H9 (cell line): ENCODE measurements around the gene ZNF280A. TPM values are rescaled to one million over a fixed set of nuclear protein-coding genes. Genes with fewer than 3 reads are reported as not detected.
"Not testable (repeated sequence)": the region's sequence is repeated elsewhere in the genome, so short reads cannot be mapped to it uniquely, and the experiment has no call there.

Experiments
- DNase-seq: peaks from one replicate; pipeline ENCODE4 v3.0.0-alpha.2; 2017
- H2AFZ ChIP-seq: one replicate; pipeline ENCODE4 v1.6.1; 2013; ENCODE audit warnings: mild to moderate bottlenecking, low read length, control low read depth, moderate library complexity
- H2AK5ac ChIP-seq: 2 replicates; pipeline ENCODE4 v1.6.1; 2013; ENCODE audit warnings: low read length, control low read depth, mixed read lengths; ENCODE audit not compliant: insufficient read length
- H2BK120ac ChIP-seq: one replicate; pipeline ENCODE4 v1.6.1; 2013; ENCODE audit warnings: low read depth, mild to moderate bottlenecking, low read length, control low read depth, inconsistent platforms; ENCODE audit not compliant: poor library complexity, severe bottlenecking
- H2BK12ac ChIP-seq: 2 replicates; pipeline ENCODE4 v1.6.1; 2013; ENCODE audit warnings: low read length, control low read depth, mixed read lengths, low read depth; ENCODE audit not compliant: insufficient read length
- H2BK15ac ChIP-seq: 2 replicates; pipeline ENCODE4 v1.6.1; 2013; ENCODE audit warnings: low read depth, low read length, control low read depth
- H2BK20ac ChIP-seq: one replicate; pipeline ENCODE4 v1.6.1; 2013; ENCODE audit warnings: low read depth, mild to moderate bottlenecking, low read length, control low read depth, inconsistent platforms; ENCODE audit not compliant: poor library complexity, severe bottlenecking
- H2BK5ac ChIP-seq: 2 replicates; pipeline ENCODE4 v1.6.1; 2013; ENCODE audit warnings: low read length, control low read depth, mixed read lengths; ENCODE audit not compliant: insufficient read length
- H3K14ac ChIP-seq: 2 replicates; pipeline ENCODE4 v1.6.1; 2013; ENCODE audit warnings: low read length, control low read depth; ENCODE audit not compliant: insufficient read depth
- H3K18ac ChIP-seq: 2 replicates; pipeline ENCODE4 v1.6.1; 2013; ENCODE audit warnings: low read depth, mild to moderate bottlenecking, mixed read lengths, low read length, control low read depth; ENCODE audit not compliant: insufficient read length
- H3K23ac ChIP-seq: 2 replicates; pipeline ENCODE4 v1.6.1; 2013; ENCODE audit warnings: low read length, control low read depth, mixed read lengths, low read depth; ENCODE audit not compliant: insufficient read length
- H3K23me2 ChIP-seq: 2 replicates; pipeline ENCODE4 v1.6.1; 2013; ENCODE audit warnings: low read depth, mild to moderate bottlenecking, mixed read lengths, low read length, control low read depth; ENCODE audit not compliant: insufficient read length, poor library complexity, severe bottlenecking
- H3K27ac ChIP-seq: 2 replicates; pipeline ENCODE4 v1.5.1; 2013; ENCODE audit warnings: low read length, control low read depth, mixed read lengths, low read depth; ENCODE audit not compliant: insufficient read length
- H3K27me3 ChIP-seq: 2 replicates; pipeline ENCODE4 v1.6.1; 2013; ENCODE audit warnings: low read length, control low read depth, inconsistent platforms; ENCODE audit not compliant: insufficient read depth
- H3K4ac ChIP-seq: 2 replicates; pipeline ENCODE4 v1.6.1; 2013; ENCODE audit warnings: low read depth, mild to moderate bottlenecking, control low read depth, inconsistent platforms, low read length, moderate library complexity
- H3K4me1 ChIP-seq: 2 replicates; pipeline ENCODE4 v1.6.1; 2013; ENCODE audit warnings: low read length, control low read depth, inconsistent platforms; ENCODE audit not compliant: insufficient read depth
- H3K4me2 ChIP-seq: 2 replicates; pipeline ENCODE4 v1.6.1; 2013; ENCODE audit warnings: low read length, control low read depth, mixed read lengths; ENCODE audit not compliant: insufficient read length, insufficient read depth
- H3K56ac ChIP-seq: 2 replicates; pipeline ENCODE4 v1.6.1; 2013; ENCODE audit warnings: low read depth, mild to moderate bottlenecking, mixed read lengths, low read length, control low read depth; ENCODE audit not compliant: insufficient read length
- H3K79me1 ChIP-seq: 2 replicates; pipeline ENCODE4 v1.6.1; 2013; ENCODE audit warnings: low read depth, mild to moderate bottlenecking, moderate library complexity, low read length, control low read depth, inconsistent platforms; ENCODE audit not compliant: insufficient read depth, poor library complexity, severe bottlenecking
- H3K79me2 ChIP-seq: 2 replicates; pipeline ENCODE4 v1.6.1; 2013; ENCODE audit warnings: low read length, control low read depth, inconsistent platforms; ENCODE audit not compliant: insufficient read depth
- H3K9ac ChIP-seq: 2 replicates; pipeline ENCODE4 v1.6.1; 2013; ENCODE audit warnings: low read length, control low read depth, mixed read lengths; ENCODE audit not compliant: insufficient read length; ENCODE audit errors: extremely low read depth
- H3K9me3 ChIP-seq: one replicate; pipeline ENCODE4 v1.6.1; 2013; ENCODE audit warnings: low read depth, low read length, inconsistent platforms; ENCODE audit not compliant: control insufficient read depth
- H3T11ph ChIP-seq: one replicate; pipeline ENCODE4 v1.6.1; 2013; ENCODE audit warnings: mild to moderate bottlenecking, low read length, control low read depth, inconsistent platforms
- H4K20me1 ChIP-seq: one replicate; pipeline ENCODE4 v1.6.1; 2013; ENCODE audit not compliant: control insufficient read depth, insufficient read length, insufficient read depth
- H4K5ac ChIP-seq: 2 replicates; pipeline ENCODE4 v1.6.1; 2013; ENCODE audit warnings: low read depth, mild to moderate bottlenecking, mixed read lengths, low read length, control low read depth; ENCODE audit not compliant: insufficient read length
- H4K8ac ChIP-seq: replicated peaks from 2 replicates; pipeline ENCODE4 v1.6.1; 2013; ENCODE audit warnings: low read length, control low read depth, mixed read lengths, low read depth; ENCODE audit not compliant: insufficient read length
- H4K91ac ChIP-seq: 2 replicates; pipeline ENCODE4 v1.6.1; 2013; ENCODE audit warnings: low read depth, mild to moderate bottlenecking, moderate library complexity, mixed read lengths, low read length, control low read depth; ENCODE audit not compliant: insufficient read length
- H3K27ac Mint-ChIP-seq, 3 experiments: 2 replicates in 2 of 3; 3 replicates in 1 of 3; pipeline ENCODE4 v1.8.0; 2020 to 2021; ENCODE audit warnings: mixed read lengths in 3 of 3, mild to moderate bottlenecking in 1 of 3, moderate library complexity in 1 of 3
- H3K27me3 Mint-ChIP-seq: 2 replicates; pipeline ENCODE4 v1.8.0; 2021; ENCODE audit warnings: low read depth, mild to moderate bottlenecking, moderate library complexity, mixed read lengths
- H3K36me3 Mint-ChIP-seq, 3 experiments: 2 replicates in 2 of 3; 3 replicates in 1 of 3; pipeline ENCODE4 v1.8.0; 2020 to 2021; ENCODE audit warnings: low read depth in 3 of 3, mixed read lengths in 3 of 3; ENCODE audit not compliant: insufficient read depth in 1 of 3
- H3K4me1 Mint-ChIP-seq, 2 experiments: 2 replicates each; pipeline ENCODE4 v1.8.0; 2020; ENCODE audit warnings: mixed read lengths in 2 of 2
- H3K4me3 Mint-ChIP-seq, 2 experiments: 2 replicates in 1 of 2; 3 replicates in 1 of 2; pipeline ENCODE4 v1.8.0; 2020 to 2021; ENCODE audit warnings: mild to moderate bottlenecking in 2 of 2, mixed read lengths in 2 of 2, moderate library complexity in 1 of 2
- H3K9me3 Mint-ChIP-seq, 2 experiments: 2 replicates in 1 of 2; 3 replicates in 1 of 2; pipeline ENCODE4 v1.8.0; 2020; ENCODE audit warnings: mild to moderate bottlenecking in 2 of 2, mixed read lengths in 2 of 2, moderate library complexity in 1 of 2
- WGBS: extraction: QIAGEN DNeasy Blood & Tissue Kit; methylation state at CpG from one replicate; pipeline ENCODE4 v1.1.7; 2013; ENCODE audit warnings: missing lambda C conversion rate, low lambda C conversion rate, mixed read lengths; ENCODE audit not compliant: insufficient read length; ENCODE audit errors: extremely low coverage; 5-methylcytosine and 5-hydroxymethylcytosine counted together
- total RNA-seq: library from RNA; stranded (reverse); gene quantifications from 2 replicates; pipeline ENCODE4 v1.2.1, GENCODE V29; 2021
- TF ChIP-seq, protein P1 (sequence below): fragments of 200-600 bp; sonication (generic); conservative IDR thresholded peaks from 3 replicates; pipeline ENCODE4 v1.8.0; 2021; ENCODE audit warnings: antibody characterized with exemption, mild to moderate bottlenecking

Gene ZNF280A
- total RNA-seq, 1 experiment from 2014 or later = 0.13 TPM

GRCh38 chr22:22533417-22533816 is 13.3 kb upstream of the ZNF280A start:
- H3K36me3 Mint-ChIP-seq = no peaks in the 10 kb centered on the region
- no peak overlapping the region for H3K27ac ChIP-seq

GRCh38 chr22:22532547-22533071 is 12.5 kb upstream of the ZNF280A start:
- not testable (repeated sequence) for H3K14ac ChIP-seq, H4K8ac ChIP-seq, H4K5ac ChIP-seq, H3K79me2 ChIP-seq, H2AK5ac ChIP-seq, H4K20me1 ChIP-seq, H3K4me1 Mint-ChIP-seq, H2BK5ac ChIP-seq, H3K4me1 ChIP-seq, H3K4me2 ChIP-seq, H2AFZ ChIP-seq, H2BK20ac ChIP-seq, H3K79me1 ChIP-seq, H3K27me3 ChIP-seq, H3K4ac ChIP-seq, H3K23ac ChIP-seq, H3T11ph ChIP-seq, H2BK120ac ChIP-seq, H3K4me3 Mint-ChIP-seq, H2BK12ac ChIP-seq, H3K18ac ChIP-seq, DNase-seq, H3K56ac ChIP-seq, H3K9ac ChIP-seq, H3K36me3 Mint-ChIP-seq, H3K9me3 Mint-ChIP-seq, H3K9me3 ChIP-seq, H2BK15ac ChIP-seq, H3K23me2 ChIP-seq, H3K27ac Mint-ChIP-seq, H3K27ac ChIP-seq, H4K91ac ChIP-seq
- peaks cover 93% of the 10 kb centered on the region for H3K27me3 Mint-ChIP-seq
- WGBS = no CpG with 5 or more reads among the region's 12 CpGs

More at GRCh38 chr22:22533417-22533816, 13.3 kb upstream of the ZNF280A start:
- H3K27me3 ChIP-seq = peaks cover 3% of the 10 kb centered on the region; the same call in 1 of the 2 replicates
- no peak overlapping the region for H4K91ac ChIP-seq
- H3K9me3 ChIP-seq = no peaks in the 10 kb centered on the region
- H4K8ac ChIP-seq = no peak overlapping the region
- no peak overlapping the region for H2BK20ac ChIP-seq
- TF ChIP-seq, protein P1, sequence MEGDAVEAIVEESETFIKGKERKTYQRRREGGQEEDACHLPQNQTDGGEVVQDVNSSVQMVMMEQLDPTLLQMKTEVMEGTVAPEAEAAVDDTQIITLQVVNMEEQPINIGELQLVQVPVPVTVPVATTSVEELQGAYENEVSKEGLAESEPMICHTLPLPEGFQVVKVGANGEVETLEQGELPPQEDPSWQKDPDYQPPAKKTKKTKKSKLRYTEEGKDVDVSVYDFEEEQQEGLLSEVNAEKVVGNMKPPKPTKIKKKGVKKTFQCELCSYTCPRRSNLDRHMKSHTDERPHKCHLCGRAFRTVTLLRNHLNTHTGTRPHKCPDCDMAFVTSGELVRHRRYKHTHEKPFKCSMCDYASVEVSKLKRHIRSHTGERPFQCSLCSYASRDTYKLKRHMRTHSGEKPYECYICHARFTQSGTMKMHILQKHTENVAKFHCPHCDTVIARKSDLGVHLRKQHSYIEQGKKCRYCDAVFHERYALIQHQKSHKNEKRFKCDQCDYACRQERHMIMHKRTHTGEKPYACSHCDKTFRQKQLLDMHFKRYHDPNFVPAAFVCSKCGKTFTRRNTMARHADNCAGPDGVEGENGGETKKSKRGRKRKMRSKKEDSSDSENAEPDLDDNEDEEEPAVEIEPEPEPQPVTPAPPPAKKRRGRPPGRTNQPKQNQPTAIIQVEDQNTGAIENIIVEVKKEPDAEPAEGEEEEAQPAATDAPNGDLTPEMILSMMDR = no peak
- no peak overlapping the region for H2BK12ac ChIP-seq
- H2AK5ac ChIP-seq = no peak overlapping the region
- H3K79me1 ChIP-seq = no peaks in the 10 kb centered on the region
- no peak for DNase-seq
- H2BK5ac ChIP-seq = no peak overlapping the region
- no peaks in the 10 kb centered on the region for H3K4me1 ChIP-seq
- no peak overlapping the region for H3K14ac ChIP-seq
- no peak overlapping the region for H3K4ac ChIP-seq
- Mint-ChIP-seq H3K9me3 (no peaks in the 10 kb centered on the region), H3K27me3 (peaks cover 93% of the 10 kb centered on the region), H3K4me3 (no peak overlapping the region), H3K27ac (no peak overlapping the region), H3K4me1 (no peaks in the 10 kb centered on the region)
- no peak overlapping the region for H3K9ac ChIP-seq
- no peak overlapping the region for H2BK120ac ChIP-seq
- no peak overlapping the region for H3T11ph ChIP-seq
- H3K18ac ChIP-seq = no peak overlapping the region
- no peak overlapping the region for H3K4me2 ChIP-seq
- H3K79me2 ChIP-seq = no peaks in the 10 kb centered on the region
- H3K23ac ChIP-seq = no peak overlapping the region
- WGBS = no CpG with 5 or more reads among the region's 1 CpG
- no peak overlapping the region for H2AFZ ChIP-seq
- no peaks in the 10 kb centered on the region for H4K20me1 ChIP-seq
- H2BK15ac ChIP-seq = no peak overlapping the region
- H3K23me2 ChIP-seq = no peaks in the 10 kb centered on the region
- H4K5ac ChIP-seq = no peak overlapping the region
- H3K56ac ChIP-seq = no peak overlapping the region
